ENCODE measurements around the gene PCBP3.

- TF ChIP-seq CTCF (IDR thresholded peaks at IDR 0.05; ENCODE audit: insufficient read depth, low read length) = no peak
- no peak for TF ChIP-seq POLR2AphosphoS5 (IDR thresholded peaks at IDR 0.05; ENCODE audit: low read depth)
- TF ChIP-seq REST (IDR thresholded peaks at IDR 0.05; ENCODE audit: insufficient replicate concordance, low read depth) = no peak
Measured at GRCh38 chr21:45959182-45959581, 315.7 kb downstream of the PCBP3 start.
